BLaER1 treated with 17β-estradiol and CSF1 and Interleukin-3, amounts not matched to agents 10 nM and 100 nM (cell line): ENCODE measurements around the gene KIAA1549.
"Not testable (repeated sequence)": the region's sequence is repeated elsewhere in the genome, so short reads cannot be mapped to it uniquely, and the experiment has no call there.

Source experiments
- H3K27ac ChIP-seq, 11 experiments: shearing (Covaris generic); formaldehyde crosslinking; 2 replicates each; pipeline ENCODE4 v1.8.1; 2022
- H3K27me3 ChIP-seq, 11 experiments: shearing (Covaris generic); formaldehyde crosslinking; 2 replicates each; pipeline ENCODE4 v1.8.1; 2022
- H3K36me3 ChIP-seq, 11 experiments: shearing (Covaris generic); formaldehyde crosslinking; 2 replicates each; pipeline ENCODE4 v1.8.1; 2022
- H3K4me1 ChIP-seq, 10 experiments: shearing (Covaris generic); formaldehyde crosslinking; 2 replicates each; pipeline ENCODE4 v1.8.1; 2022
- H3K4me2 ChIP-seq, 11 experiments: shearing (Covaris generic); formaldehyde crosslinking; 2 replicates each; pipeline ENCODE4 v1.8.1; 2022
- H3K4me3 ChIP-seq, 10 experiments: shearing (Covaris generic); formaldehyde crosslinking; 2 replicates each; pipeline ENCODE4 v1.8.1; 2022
- H3K9ac ChIP-seq, 11 experiments: shearing (Covaris generic); formaldehyde crosslinking; 2 replicates each; pipeline ENCODE4 v1.8.1; 2022
- H3K9me3 ChIP-seq, 11 experiments: shearing (Covaris generic); formaldehyde crosslinking; replicated peaks in 1 of 11; 2 replicates each; pipeline ENCODE4 v1.8.1; 2022
- H4K20me1 ChIP-seq, 11 experiments: shearing (Covaris generic); formaldehyde crosslinking; 2 replicates each; pipeline ENCODE4 v1.8.1; 2022
- Cebpa-rat ChIP-seq, 11 experiments: shearing (Covaris generic); IDR thresholded peaks; 2 replicates each; pipeline ENCODE4 v1.8.1; 2022

The KIAA1549 gene

GRCh38 chr7:138943061-138943460, 38.1 kb downstream of the KIAA1549 start:
- no peak overlapping the region for H3K27ac ChIP-seq

GRCh38 chr7:138941545-138941944, 39.6 kb downstream of the KIAA1549 start:
- H3K4me1 ChIP-seq, result peaks cover 0 to 11% (median 3%) of the 10 kb centered on the region in 10 experiments; a peak in 7 of 20 replicates
- no peaks in the 10 kb centered on the region; a peak in 1 of 22 replicates for H3K36me3 ChIP-seq
- H3K9me3 ChIP-seq, result no peaks in the 10 kb centered on the region; a peak in 2 of 22 replicates
- H3K9ac ChIP-seq, result no peak overlapping the region
- no peak for TF ChIP-seq Cebpa-rat (IDR thresholded peaks at IDR 0.05)
- H4K20me1 ChIP-seq, result peaks cover 0 to 10% (median 3%) of the 10 kb centered on the region in 11 experiments; a peak in 6 of 22 replicates
- no peak overlapping the region for H3K27ac ChIP-seq
- H3K4me3 ChIP-seq, result no peak overlapping the region
- no peak overlapping the region for H3K4me2 ChIP-seq
- H3K27me3 ChIP-seq, result no peaks in the 10 kb centered on the region

More at GRCh38 chr7:138943061-138943460, 38.1 kb downstream of the KIAA1549 start:
- no peak overlapping the region for H3K4me2 ChIP-seq
- H3K4me3 ChIP-seq, result no peak overlapping the region
- H3K27me3 ChIP-seq, result no peaks in the 10 kb centered on the region
- H3K36me3 ChIP-seq, result no peaks in the 10 kb centered on the region; a peak in 1 of 22 replicates
- peaks cover 0 to 11% (median 4%) of the 10 kb centered on the region in 10 experiments; a peak in 7 of 20 replicates for H3K4me1 ChIP-seq
- H4K20me1 ChIP-seq, result peaks cover 0 to 23% (median 9%) of the 10 kb centered on the region in 11 experiments; a peak in 8 of 22 replicates
- no peak overlapping the region for H3K9ac ChIP-seq
- no peaks in the 10 kb centered on the region; a peak in 2 of 22 replicates for H3K9me3 ChIP-seq
- TF ChIP-seq Cebpa-rat (IDR thresholded peaks at IDR 0.05), result no peak

DNA sequence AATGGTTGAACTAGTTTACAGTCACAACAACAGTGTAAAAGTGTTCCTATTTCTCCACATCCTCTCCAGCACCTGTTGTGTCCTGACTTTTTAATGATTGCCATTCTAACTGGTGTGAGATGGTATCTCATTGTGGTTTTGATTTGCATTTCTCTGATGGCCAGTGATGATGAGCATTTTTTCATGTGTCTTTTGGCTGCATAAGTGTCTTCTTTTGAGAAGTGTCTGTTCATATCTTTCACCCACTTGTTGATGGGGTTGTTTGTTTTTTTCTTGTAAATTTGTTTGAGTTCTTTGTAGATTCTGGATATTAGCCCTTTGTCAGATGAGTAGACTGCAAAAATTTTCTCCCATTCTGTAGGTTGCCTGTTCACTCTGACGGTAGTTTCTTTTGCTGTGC, 40.6 kb downstream of the KIAA1549 start:
- H4K20me1 ChIP-seq, H3K9me3 ChIP-seq, H3K27me3 ChIP-seq, H3K36me3 ChIP-seq, H3K4me1 ChIP-seq, H3K27ac ChIP-seq, H3K4me2 ChIP-seq, H3K9ac ChIP-seq, H3K4me3 ChIP-seq: not testable (repeated sequence)

DNA sequence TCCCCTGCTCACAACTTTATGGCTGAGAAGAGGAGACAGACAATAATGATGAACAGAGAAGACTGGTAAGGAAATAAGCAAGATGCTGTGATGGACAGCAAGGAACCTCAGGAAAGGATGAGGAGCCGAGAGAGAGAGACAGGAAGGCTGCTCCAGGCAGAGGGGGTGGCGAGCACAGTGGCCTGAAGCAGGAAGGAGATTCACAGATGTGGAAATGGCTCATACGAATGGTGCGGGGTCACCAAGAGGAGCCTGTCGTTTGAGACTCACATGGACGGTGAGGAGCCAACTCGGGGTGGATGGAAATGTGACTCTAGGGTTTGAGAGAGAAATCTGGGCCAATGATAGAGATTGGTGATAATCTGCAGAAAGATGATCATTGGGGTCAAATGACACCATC, 43.7 kb downstream of the KIAA1549 start:
- TF ChIP-seq Cebpa-rat (IDR thresholded peaks at IDR 0.05), result no peak
- peaks cover 0 to 14% (median 8%) of the 10 kb centered on the region in 10 experiments; a peak in 12 of 20 replicates for H3K4me1 ChIP-seq
- no peak overlapping the region for H3K4me2 ChIP-seq

DNA sequence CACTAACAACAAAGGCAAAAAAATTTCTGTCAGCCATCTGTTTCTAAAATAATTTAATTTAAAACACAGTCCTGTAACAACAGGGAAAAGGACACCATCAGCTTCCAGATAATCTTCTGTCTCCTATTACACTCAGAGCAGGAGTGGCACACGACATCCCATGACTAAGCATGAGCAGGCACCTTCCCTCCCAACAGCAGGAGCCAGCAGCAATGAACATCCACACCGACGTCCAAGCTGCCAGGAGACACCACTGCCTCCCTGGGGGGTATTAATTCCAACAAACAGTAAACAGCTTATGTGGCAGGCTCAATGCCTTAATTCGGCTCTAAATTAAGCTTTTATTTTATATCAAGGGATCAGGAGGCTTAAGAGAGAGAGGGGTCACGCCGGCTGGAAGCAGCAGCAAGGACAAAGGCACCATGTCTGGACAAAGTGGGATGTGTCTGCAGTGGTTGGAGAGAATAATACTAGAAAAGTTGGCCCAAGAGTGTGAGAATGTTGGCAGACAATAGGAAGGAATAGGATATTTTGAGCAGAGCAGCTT, 45.7 kb downstream of the KIAA1549 start:
- Histone ChIP-seq H4K20me1 (no peaks in the 10 kb centered on the region; a peak in 1 of 22 replicates), H3K27me3 (no peaks in the 10 kb centered on the region), H3K4me3 (no peak overlapping the region), H3K27ac (no peak overlapping the region), H3K9ac (no peak overlapping the region), H3K9me3 (peaks cover 0 to 12% (median 0%) of the 10 kb centered on the region in 11 experiments; a peak in 6 of 22 replicates), H3K36me3 (peaks cover 0 to 15% (median 0%) of the 10 kb centered on the region in 11 experiments; a peak in 6 of 22 replicates), H3K4me2 (0 out of 22 replicates have a peak overlapping the region, but pooled peaks of 1 of the 11 experiments have one; percentile 11), H3K4me1 (peaks cover 0 to 14% (median 8%) of the 10 kb centered on the region in 10 experiments; a peak in 12 of 20 replicates)
- TF ChIP-seq Cebpa-rat (IDR thresholded peaks at IDR 0.05), result no peak

More for the DNA sequence above, 43.7 kb downstream of the KIAA1549 start:
- H4K20me1 ChIP-seq, result no peaks in the 10 kb centered on the region; a peak in 1 of 22 replicates
- no peak overlapping the region for H3K4me3 ChIP-seq
- H3K27ac ChIP-seq, result no peak overlapping the region
- H3K9ac ChIP-seq, result no peak overlapping the region
- H3K27me3 ChIP-seq, result no peaks in the 10 kb centered on the region
- H3K36me3 ChIP-seq, result peaks cover 0 to 3% (median 0%) of the 10 kb centered on the region in 11 experiments; a peak in 3 of 22 replicates
- H3K9me3 ChIP-seq, result peaks cover 0 to 12% (median 0%) of the 10 kb centered on the region in 11 experiments; a peak in 7 of 22 replicates

DNA sequence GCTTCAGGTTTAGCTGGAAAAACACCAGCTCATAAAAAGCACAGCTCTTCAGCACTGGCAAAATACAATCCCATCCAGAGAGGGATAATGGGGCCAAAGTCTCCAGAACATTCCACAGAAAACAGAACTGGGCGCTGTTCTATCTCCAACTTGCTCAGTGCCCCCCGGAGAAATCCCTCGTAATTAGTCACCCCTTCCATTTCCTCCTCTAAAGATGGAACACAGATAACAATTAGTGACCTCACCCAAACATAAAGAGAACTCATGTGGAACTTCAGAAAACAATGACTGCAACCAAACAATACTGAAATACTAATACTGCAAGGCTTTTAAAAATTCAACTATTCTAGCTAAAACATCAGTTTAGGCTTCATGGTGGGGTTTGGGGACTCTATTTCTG, 46.3 kb downstream of the KIAA1549 start:
- no peak overlapping the region for H3K4me3 ChIP-seq
- H3K9ac ChIP-seq, result no peak overlapping the region
- no peak overlapping the region for H3K27ac ChIP-seq
- H3K36me3 ChIP-seq, result peaks cover 0 to 21% (median 6%) of the 10 kb centered on the region in 11 experiments; a peak in 6 of 22 replicates
- no peaks in the 10 kb centered on the region for H3K27me3 ChIP-seq
- peaks cover 0 to 15% (median 0%) of the 10 kb centered on the region in 11 experiments; a peak in 7 of 22 replicates for H3K9me3 ChIP-seq
- TF ChIP-seq Cebpa-rat (IDR thresholded peaks at IDR 0.05), result no peak
- H4K20me1 ChIP-seq, result no peaks in the 10 kb centered on the region; a peak in 1 of 22 replicates
- H3K4me2 ChIP-seq, result peak overlapping the region in 6 of 11 experiments; percentile 5 to 45 (median 12); a peak in 5 of 22 replicates
- H3K4me1 ChIP-seq, result peaks cover 0 to 14% (median 8%) of the 10 kb centered on the region in 10 experiments; a peak in 12 of 20 replicates

DNA sequence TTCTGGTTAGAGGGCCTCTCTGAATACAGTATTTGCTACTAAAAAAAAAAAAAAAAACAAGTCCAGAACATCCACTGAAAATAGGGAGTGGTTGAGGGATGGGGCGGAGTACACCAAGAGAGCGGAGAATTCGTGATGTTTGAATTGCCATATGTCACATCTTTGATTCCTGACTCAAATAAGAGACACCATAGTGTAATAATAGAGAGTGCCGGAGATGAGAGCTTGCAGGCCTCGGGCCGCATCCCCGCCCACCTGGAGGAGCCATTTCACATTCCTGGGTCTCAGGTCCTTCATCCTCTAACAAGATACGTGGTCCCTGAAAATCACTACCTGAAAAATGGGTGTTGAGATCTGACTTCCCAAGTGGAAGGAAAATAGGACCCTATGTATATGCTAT, 46.8 kb downstream of the KIAA1549 start:
- Histone ChIP-seq H3K4me2 (peak overlapping the region in 2 of 11 experiments; percentile 21 to 45; a peak in 2 of 22 replicates), H3K36me3 (peaks cover 0 to 21% (median 6%) of the 10 kb centered on the region in 11 experiments; a peak in 6 of 22 replicates), H3K9ac (no peak overlapping the region), H3K4me3 (no peak overlapping the region), H3K27ac (no peak overlapping the region), H3K9me3 (peaks cover 0 to 20% (median 0%) of the 10 kb centered on the region in 11 experiments; a peak in 6 of 22 replicates), H4K20me1 (no peaks in the 10 kb centered on the region; a peak in 1 of 22 replicates), H3K27me3 (no peaks in the 10 kb centered on the region), H3K4me1 (peaks cover 0 to 14% (median 8%) of the 10 kb centered on the region in 10 experiments; a peak in 12 of 20 replicates)
- no peak for TF ChIP-seq Cebpa-rat (IDR thresholded peaks at IDR 0.05)

DNA sequence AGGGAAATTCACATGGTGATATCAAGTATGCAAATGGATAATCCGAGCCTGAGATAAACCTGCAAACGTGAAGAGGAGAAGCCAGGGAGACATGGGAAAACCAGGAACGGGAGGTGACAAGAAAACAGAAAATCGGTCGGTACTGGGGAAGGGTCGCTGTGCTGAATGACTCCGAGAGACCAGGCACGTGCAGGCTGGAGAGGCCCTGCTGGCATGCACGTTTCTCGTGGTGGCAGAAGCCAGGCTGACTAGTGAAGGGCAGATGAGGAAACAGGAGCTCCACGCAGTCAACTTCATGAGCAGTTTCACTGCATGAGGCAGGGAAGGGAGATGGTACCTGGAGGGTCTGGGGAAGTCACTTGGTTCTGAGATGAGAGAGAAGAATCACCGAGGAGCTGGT, 48.3 kb downstream of the KIAA1549 start:
- Histone ChIP-seq H3K36me3 (peaks cover 0 to 21% (median 6%) of the 10 kb centered on the region in 11 experiments; a peak in 6 of 22 replicates), H3K9me3 (peaks cover 0 to 21% (median 0%) of the 10 kb centered on the region in 11 experiments; a peak in 6 of 22 replicates), H3K27ac (no peak overlapping the region), H3K4me1 (peaks cover 0 to 14% (median 8%) of the 10 kb centered on the region in 10 experiments; a peak in 12 of 20 replicates), H3K4me2 (no peak overlapping the region), H3K9ac (no peak overlapping the region), H3K27me3 (no peaks in the 10 kb centered on the region), H4K20me1 (no peaks in the 10 kb centered on the region; a peak in 1 of 22 replicates), H3K4me3 (no peak overlapping the region)
- TF ChIP-seq Cebpa-rat (IDR thresholded peaks at IDR 0.05), result no peak

DNA sequence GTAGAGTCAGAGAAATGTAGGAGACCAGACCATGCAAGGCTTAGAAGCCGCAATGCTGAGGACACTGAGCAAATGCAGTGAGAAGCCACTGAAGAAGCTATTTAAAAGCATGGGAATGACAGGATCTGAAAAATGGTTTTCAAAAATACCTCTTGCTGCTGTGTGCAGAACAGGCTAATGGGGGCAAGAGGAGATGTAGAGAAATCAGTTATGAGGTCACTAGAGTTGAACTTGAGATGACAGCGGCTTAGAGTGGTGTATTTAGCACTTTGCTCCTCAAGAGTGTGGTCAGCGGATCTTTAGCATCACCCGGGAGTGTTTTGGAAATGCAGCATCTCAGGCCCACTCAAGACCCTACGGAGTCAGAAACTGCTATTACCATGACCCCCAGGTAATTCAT, 48.8 kb downstream of the KIAA1549 start:
- H3K9me3 ChIP-seq, result peaks cover 0 to 21% (median 0%) of the 10 kb centered on the region in 11 experiments; a peak in 6 of 22 replicates
- no peak overlapping the region for H3K27ac ChIP-seq
- no peak overlapping the region for H3K4me2 ChIP-seq
- no peaks in the 10 kb centered on the region for H3K27me3 ChIP-seq
- TF ChIP-seq Cebpa-rat (IDR thresholded peaks at IDR 0.05), result no peak
- peaks cover 0 to 21% (median 6%) of the 10 kb centered on the region in 11 experiments; a peak in 5 of 22 replicates for H3K36me3 ChIP-seq
- peaks cover 0 to 14% (median 8%) of the 10 kb centered on the region in 10 experiments; a peak in 12 of 20 replicates for H3K4me1 ChIP-seq
- no peak overlapping the region for H3K4me3 ChIP-seq
- H4K20me1 ChIP-seq, result no peaks in the 10 kb centered on the region; a peak in 1 of 22 replicates
- no peak overlapping the region for H3K9ac ChIP-seq
